SK-N-SH (cell line): ENCODE measurements around the gene LIMA1.

ENCODE experiments used
- CHD2 ChIP-seq: fragments of 150-350 bp; IDR thresholded peaks from 2 replicates; pipeline ENCODE4 v1.6.1; 2018; ENCODE audit warnings: low read length; ENCODE audit not compliant: partially characterized antibody
- EP300 ChIP-seq, 2 experiments: IDR thresholded peaks; 2 replicates each; pipeline versions ENCODE4 v1.4.0 to v1.6.1; 2012; ENCODE audit warnings: borderline replicate concordance in 1 of 2, low read depth in 1 of 2, low read length in 1 of 2
- FOXM1 ChIP-seq: IDR thresholded peaks from 2 replicates; pipeline ENCODE4 v1.4.0; 2012; ENCODE audit warnings: low read depth, mild to moderate bottlenecking
- JUND ChIP-seq: IDR thresholded peaks from 2 replicates; pipeline ENCODE4 v1.4.0; 2012
- MEF2A ChIP-seq: IDR thresholded peaks from 2 replicates; pipeline ENCODE4 v1.4.0; 2012; ENCODE audit warnings: low read depth, borderline replicate concordance
- POLR2AphosphoS5 ChIP-seq: IDR thresholded peaks from 2 replicates; pipeline ENCODE4 v1.6.1; 2012; ENCODE audit warnings: low read depth, low read length
- RAD21 ChIP-seq: IDR thresholded peaks from 2 replicates; pipeline ENCODE4 v1.6.1; 2012; ENCODE audit warnings: mild to moderate bottlenecking, low read length
- SIN3A ChIP-seq: IDR thresholded peaks from 2 replicates; pipeline ENCODE4 v1.6.1; 2012; ENCODE audit warnings: low read depth, mild to moderate bottlenecking, low read length, moderate library complexity, borderline replicate concordance
- TF ChIP-seq, protein P1 (sequence below): fragments of 200-600 bp; sonication (generic); IDR thresholded peaks from 2 replicates; pipeline ENCODE4 v1.6.1; 2017; ENCODE audit warnings: antibody characterized with exemption, mild to moderate bottlenecking, moderate library complexity
- TF ChIP-seq, protein P2 (sequence below): IDR thresholded peaks from 2 replicates; pipeline ENCODE4 v1.4.0; 2012; ENCODE audit warnings: low read depth, borderline replicate concordance
- TF ChIP-seq, protein P3 (sequence below): IDR thresholded peaks from 2 replicates; pipeline ENCODE4 v1.6.1; 2012; ENCODE audit warnings: mild to moderate bottlenecking, low read depth, low read length, moderate library complexity
- TF ChIP-seq, protein P4 (sequence below): IDR thresholded peaks from 2 replicates; pipeline ENCODE4 v1.4.0; 2012; ENCODE audit warnings: low read depth, borderline replicate concordance

DNA sequence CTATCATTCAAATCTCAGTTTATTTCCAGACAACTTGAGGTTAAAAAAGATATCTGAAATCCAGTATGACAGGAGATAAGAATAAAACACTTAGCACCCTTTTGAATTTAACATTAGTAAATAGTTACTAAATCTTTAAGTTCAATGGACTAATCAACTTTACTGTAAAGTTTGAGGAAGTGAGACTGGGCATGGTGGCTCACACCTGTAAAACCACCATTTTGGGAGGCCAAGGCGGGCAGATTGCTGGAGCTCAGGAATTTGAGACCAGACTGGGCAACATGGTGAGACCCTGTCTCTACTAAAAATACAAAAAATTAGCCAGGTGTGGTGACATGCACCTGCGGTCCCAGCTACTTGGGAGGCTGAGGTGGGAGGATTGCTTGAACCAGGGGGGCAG lies 75.9 kb downstream of the LIMA1 start:
- TF ChIP-seq, protein P1, sequence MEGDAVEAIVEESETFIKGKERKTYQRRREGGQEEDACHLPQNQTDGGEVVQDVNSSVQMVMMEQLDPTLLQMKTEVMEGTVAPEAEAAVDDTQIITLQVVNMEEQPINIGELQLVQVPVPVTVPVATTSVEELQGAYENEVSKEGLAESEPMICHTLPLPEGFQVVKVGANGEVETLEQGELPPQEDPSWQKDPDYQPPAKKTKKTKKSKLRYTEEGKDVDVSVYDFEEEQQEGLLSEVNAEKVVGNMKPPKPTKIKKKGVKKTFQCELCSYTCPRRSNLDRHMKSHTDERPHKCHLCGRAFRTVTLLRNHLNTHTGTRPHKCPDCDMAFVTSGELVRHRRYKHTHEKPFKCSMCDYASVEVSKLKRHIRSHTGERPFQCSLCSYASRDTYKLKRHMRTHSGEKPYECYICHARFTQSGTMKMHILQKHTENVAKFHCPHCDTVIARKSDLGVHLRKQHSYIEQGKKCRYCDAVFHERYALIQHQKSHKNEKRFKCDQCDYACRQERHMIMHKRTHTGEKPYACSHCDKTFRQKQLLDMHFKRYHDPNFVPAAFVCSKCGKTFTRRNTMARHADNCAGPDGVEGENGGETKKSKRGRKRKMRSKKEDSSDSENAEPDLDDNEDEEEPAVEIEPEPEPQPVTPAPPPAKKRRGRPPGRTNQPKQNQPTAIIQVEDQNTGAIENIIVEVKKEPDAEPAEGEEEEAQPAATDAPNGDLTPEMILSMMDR, result no peak
- no peak for TF ChIP-seq SIN3A
- TF ChIP-seq JUND, result no peak
- no peak for TF ChIP-seq RAD21
- TF ChIP-seq, protein P2, sequence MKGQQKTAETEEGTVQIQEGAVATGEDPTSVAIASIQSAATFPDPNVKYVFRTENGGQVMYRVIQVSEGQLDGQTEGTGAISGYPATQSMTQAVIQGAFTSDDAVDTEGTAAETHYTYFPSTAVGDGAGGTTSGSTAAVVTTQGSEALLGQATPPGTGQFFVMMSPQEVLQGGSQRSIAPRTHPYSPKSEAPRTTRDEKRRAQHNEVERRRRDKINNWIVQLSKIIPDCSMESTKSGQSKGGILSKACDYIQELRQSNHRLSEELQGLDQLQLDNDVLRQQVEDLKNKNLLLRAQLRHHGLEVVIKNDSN, result no peak
- TF ChIP-seq, protein P3, sequence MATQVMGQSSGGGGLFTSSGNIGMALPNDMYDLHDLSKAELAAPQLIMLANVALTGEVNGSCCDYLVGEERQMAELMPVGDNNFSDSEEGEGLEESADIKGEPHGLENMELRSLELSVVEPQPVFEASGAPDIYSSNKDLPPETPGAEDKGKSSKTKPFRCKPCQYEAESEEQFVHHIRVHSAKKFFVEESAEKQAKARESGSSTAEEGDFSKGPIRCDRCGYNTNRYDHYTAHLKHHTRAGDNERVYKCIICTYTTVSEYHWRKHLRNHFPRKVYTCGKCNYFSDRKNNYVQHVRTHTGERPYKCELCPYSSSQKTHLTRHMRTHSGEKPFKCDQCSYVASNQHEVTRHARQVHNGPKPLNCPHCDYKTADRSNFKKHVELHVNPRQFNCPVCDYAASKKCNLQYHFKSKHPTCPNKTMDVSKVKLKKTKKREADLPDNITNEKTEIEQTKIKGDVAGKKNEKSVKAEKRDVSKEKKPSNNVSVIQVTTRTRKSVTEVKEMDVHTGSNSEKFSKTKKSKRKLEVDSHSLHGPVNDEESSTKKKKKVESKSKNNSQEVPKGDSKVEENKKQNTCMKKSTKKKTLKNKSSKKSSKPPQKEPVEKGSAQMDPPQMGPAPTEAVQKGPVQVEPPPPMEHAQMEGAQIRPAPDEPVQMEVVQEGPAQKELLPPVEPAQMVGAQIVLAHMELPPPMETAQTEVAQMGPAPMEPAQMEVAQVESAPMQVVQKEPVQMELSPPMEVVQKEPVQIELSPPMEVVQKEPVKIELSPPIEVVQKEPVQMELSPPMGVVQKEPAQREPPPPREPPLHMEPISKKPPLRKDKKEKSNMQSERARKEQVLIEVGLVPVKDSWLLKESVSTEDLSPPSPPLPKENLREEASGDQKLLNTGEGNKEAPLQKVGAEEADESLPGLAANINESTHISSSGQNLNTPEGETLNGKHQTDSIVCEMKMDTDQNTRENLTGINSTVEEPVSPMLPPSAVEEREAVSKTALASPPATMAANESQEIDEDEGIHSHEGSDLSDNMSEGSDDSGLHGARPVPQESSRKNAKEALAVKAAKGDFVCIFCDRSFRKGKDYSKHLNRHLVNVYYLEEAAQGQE, result no peak
- TF ChIP-seq EP300 (IDR thresholded peaks at IDR 0.05; ENCODE audit: borderline replicate concordance in 1 of 2, low read depth in 1 of 2, low read length in 1 of 2), result no peak
- no peak for TF ChIP-seq MEF2A
- no peak for TF ChIP-seq POLR2AphosphoS5
- no peak for TF ChIP-seq FOXM1
- TF ChIP-seq, protein P4, sequence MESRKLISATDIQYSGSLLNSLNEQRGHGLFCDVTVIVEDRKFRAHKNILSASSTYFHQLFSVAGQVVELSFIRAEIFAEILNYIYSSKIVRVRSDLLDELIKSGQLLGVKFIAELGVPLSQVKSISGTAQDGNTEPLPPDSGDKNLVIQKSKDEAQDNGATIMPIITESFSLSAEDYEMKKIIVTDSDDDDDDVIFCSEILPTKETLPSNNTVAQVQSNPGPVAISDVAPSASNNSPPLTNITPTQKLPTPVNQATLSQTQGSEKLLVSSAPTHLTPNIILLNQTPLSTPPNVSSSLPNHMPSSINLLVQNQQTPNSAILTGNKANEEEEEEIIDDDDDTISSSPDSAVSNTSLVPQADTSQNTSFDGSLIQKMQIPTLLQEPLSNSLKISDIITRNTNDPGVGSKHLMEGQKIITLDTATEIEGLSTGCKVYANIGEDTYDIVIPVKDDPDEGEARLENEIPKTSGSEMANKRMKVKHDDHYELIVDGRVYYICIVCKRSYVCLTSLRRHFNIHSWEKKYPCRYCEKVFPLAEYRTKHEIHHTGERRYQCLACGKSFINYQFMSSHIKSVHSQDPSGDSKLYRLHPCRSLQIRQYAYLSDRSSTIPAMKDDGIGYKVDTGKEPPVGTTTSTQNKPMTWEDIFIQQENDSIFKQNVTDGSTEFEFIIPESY, result no peak
- no peak for TF ChIP-seq CHD2
